Stimulated activated CD4-positive, alpha-beta T cell treated with anti-CD3 and anti-CD28 coated beads, TNF-alpha, amount 100 ng/mL, for 24 hours (primary cell): ENCODE results near the gene LMTK3.
"Not testable (repeated sequence)": the region's sequence is repeated elsewhere in the genome, so short reads cannot be mapped to it uniquely, and the experiment has no call there.

Experiments
- DNase-seq, 3 experiments: peaks; one replicate each; pipeline ENCODE4 v3.0.0-alpha.2; 2020; ENCODE audit warnings: low read depth in 3 of 3

Gene LMTK3

GRCh38 chr19:48488478-48488877, 23.2 kb downstream of the LMTK3 start:
- not testable (repeated sequence) for DNase-seq

GRCh38 chr19:48487948-48488347, 23.7 kb downstream of the LMTK3 start:
- no peak for DNase-seq

GRCh38 chr19:48487544-48487943, 24.1 kb downstream of the LMTK3 start:
- no peak for DNase-seq

- not testable (repeated sequence) for DNase-seq
Measured at GRCh38 chr19:48486706-48487105, 24.9 kb downstream of the LMTK3 start.

GRCh38 chr19:48484931-48485612, 26.6 kb downstream of the LMTK3 start:
- DNase-seq: no peak

- DNase-seq: no peak
Measured at GRCh38 chr19:48484247-48484893, 27.3 kb downstream of the LMTK3 start.

GRCh38 chr19:48483301-48483700, 28.3 kb downstream of the LMTK3 start:
- DNase-seq: no peak

GRCh38 chr19:48481846-48482639, 29.6 kb downstream of the LMTK3 start:
- no peak for DNase-seq

GRCh38 chr19:48480558-48481500, 30.8 kb downstream of the LMTK3 start:
- peak in 1 of 3 experiments; percentile 53 for DNase-seq

- peak in 1 of 3 experiments; percentile 21 for DNase-seq
Measured at GRCh38 chr19:48480183-48480557, 31.5 kb downstream of the LMTK3 start.

GRCh38 chr19:48479686-48480085, 31.9 kb downstream of the LMTK3 start:
- DNase-seq: no peak

GRCh38 chr19:48478339-48479256, 33.0 kb downstream of the LMTK3 start:
- no peak for DNase-seq

- DNase-seq: no peak
Measured at GRCh38 chr19:48477698-48478338, 33.8 kb downstream of the LMTK3 start.

GRCh38 chr19:48477067-48477685, 34.5 kb downstream of the LMTK3 start:
- no peak for DNase-seq

GRCh38 chr19:48476176-48476575, 35.5 kb downstream of the LMTK3 start:
- no peak for DNase-seq

- no peak for DNase-seq
Measured at GRCh38 chr19:48475369-48476068, 36.1 kb downstream of the LMTK3 start.

GRCh38 chr19:48474084-48474592, 37.5 kb downstream of the LMTK3 start:
- DNase-seq: no peak

- no peak for DNase-seq
Measured at GRCh38 chr19:48473161-48473966, 38.3 kb downstream of the LMTK3 start.
